Mammary epithelial cell (primary cell): ENCODE results near the gene SERPINA6.

Experiments
- EZH2 ChIP-seq: IDR thresholded peaks from 2 replicates; pipeline ENCODE4 v1.6.1; 2012; ENCODE audit warnings: low read length, inconsistent platforms, borderline replicate concordance
- TF ChIP-seq, protein P1 (sequence below), 2 donors: IDR thresholded peaks in 1 of 2; conservative IDR thresholded peaks in 1 of 2; 2 replicates each; pipeline ENCODE4 v1.5.1; 2011 to 2012; ENCODE audit warnings: inconsistent platforms in 2 of 2, low read length in 2 of 2, mild to moderate bottlenecking in 2 of 2, control low read depth in 1 of 2, low read depth in 1 of 2; ENCODE audit not compliant: insufficient read depth in 1 of 2; ENCODE audit errors: extremely low read depth in 1 of 2

DNA sequence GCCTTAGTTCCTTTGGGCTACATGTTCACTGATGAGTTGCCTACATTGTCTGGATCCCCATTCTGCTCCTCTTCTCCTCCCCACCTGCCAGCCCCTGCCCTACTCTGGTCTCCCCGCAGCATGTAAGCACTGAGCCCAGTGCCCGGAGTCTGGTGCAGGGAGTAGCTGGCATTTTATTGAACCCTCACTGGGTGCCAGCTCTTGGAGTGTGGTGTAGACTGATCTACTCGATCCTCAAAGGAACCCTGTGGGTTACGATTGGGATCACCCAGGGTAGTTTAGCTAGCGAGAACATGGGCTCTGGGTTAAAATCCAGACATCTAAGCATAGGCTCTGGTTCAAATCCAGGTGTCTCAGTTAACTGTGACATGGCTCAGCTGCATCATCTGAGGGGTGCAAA lies 8.3 kb upstream of the SERPINA6 start:
- TF ChIP-seq, protein P1, sequence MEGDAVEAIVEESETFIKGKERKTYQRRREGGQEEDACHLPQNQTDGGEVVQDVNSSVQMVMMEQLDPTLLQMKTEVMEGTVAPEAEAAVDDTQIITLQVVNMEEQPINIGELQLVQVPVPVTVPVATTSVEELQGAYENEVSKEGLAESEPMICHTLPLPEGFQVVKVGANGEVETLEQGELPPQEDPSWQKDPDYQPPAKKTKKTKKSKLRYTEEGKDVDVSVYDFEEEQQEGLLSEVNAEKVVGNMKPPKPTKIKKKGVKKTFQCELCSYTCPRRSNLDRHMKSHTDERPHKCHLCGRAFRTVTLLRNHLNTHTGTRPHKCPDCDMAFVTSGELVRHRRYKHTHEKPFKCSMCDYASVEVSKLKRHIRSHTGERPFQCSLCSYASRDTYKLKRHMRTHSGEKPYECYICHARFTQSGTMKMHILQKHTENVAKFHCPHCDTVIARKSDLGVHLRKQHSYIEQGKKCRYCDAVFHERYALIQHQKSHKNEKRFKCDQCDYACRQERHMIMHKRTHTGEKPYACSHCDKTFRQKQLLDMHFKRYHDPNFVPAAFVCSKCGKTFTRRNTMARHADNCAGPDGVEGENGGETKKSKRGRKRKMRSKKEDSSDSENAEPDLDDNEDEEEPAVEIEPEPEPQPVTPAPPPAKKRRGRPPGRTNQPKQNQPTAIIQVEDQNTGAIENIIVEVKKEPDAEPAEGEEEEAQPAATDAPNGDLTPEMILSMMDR (conservative IDR thresholded peaks at IDR 0.05 in 1 of 2, IDR thresholded peaks at IDR 0.05 in 1 of 2; ENCODE audit: extremely low read depth in 1 of 2, insufficient read depth in 1 of 2, low read depth in 1 of 2, low read length in 2 of 2), result no peak
- no peak for TF ChIP-seq EZH2
